H9 (cell line): ENCODE data around the gene SULT1E1. TPM values are rescaled to one million over a fixed set of nuclear protein-coding genes. Genes with fewer than 3 reads are reported as not detected.

ENCODE experiments used
- DNase-seq: peaks from one replicate; pipeline ENCODE4 v3.0.0-alpha.2; 2017
- H2AFZ ChIP-seq: one replicate; pipeline ENCODE4 v1.6.1; 2013; ENCODE audit warnings: mild to moderate bottlenecking, low read length, control low read depth, moderate library complexity
- H2AK5ac ChIP-seq: 2 replicates; pipeline ENCODE4 v1.6.1; 2013; ENCODE audit warnings: low read length, control low read depth, mixed read lengths; ENCODE audit not compliant: insufficient read length
- H2BK120ac ChIP-seq: one replicate; pipeline ENCODE4 v1.6.1; 2013; ENCODE audit warnings: low read depth, mild to moderate bottlenecking, low read length, control low read depth, inconsistent platforms; ENCODE audit not compliant: poor library complexity, severe bottlenecking
- H2BK12ac ChIP-seq: 2 replicates; pipeline ENCODE4 v1.6.1; 2013; ENCODE audit warnings: low read length, control low read depth, mixed read lengths, low read depth; ENCODE audit not compliant: insufficient read length
- H2BK15ac ChIP-seq: 2 replicates; pipeline ENCODE4 v1.6.1; 2013; ENCODE audit warnings: low read depth, low read length, control low read depth
- H2BK20ac ChIP-seq: one replicate; pipeline ENCODE4 v1.6.1; 2013; ENCODE audit warnings: low read depth, mild to moderate bottlenecking, low read length, control low read depth, inconsistent platforms; ENCODE audit not compliant: poor library complexity, severe bottlenecking
- H2BK5ac ChIP-seq: 2 replicates; pipeline ENCODE4 v1.6.1; 2013; ENCODE audit warnings: low read length, control low read depth, mixed read lengths; ENCODE audit not compliant: insufficient read length
- H3K14ac ChIP-seq: 2 replicates; pipeline ENCODE4 v1.6.1; 2013; ENCODE audit warnings: low read length, control low read depth; ENCODE audit not compliant: insufficient read depth
- H3K18ac ChIP-seq: 2 replicates; pipeline ENCODE4 v1.6.1; 2013; ENCODE audit warnings: low read depth, mild to moderate bottlenecking, mixed read lengths, low read length, control low read depth; ENCODE audit not compliant: insufficient read length
- H3K23ac ChIP-seq: 2 replicates; pipeline ENCODE4 v1.6.1; 2013; ENCODE audit warnings: low read length, control low read depth, mixed read lengths, low read depth; ENCODE audit not compliant: insufficient read length
- H3K23me2 ChIP-seq: 2 replicates; pipeline ENCODE4 v1.6.1; 2013; ENCODE audit warnings: low read depth, mild to moderate bottlenecking, mixed read lengths, low read length, control low read depth; ENCODE audit not compliant: insufficient read length, poor library complexity, severe bottlenecking
- H3K27ac ChIP-seq: 2 replicates; pipeline ENCODE4 v1.5.1; 2013; ENCODE audit warnings: low read length, control low read depth, mixed read lengths, low read depth; ENCODE audit not compliant: insufficient read length
- H3K27me3 ChIP-seq: 2 replicates; pipeline ENCODE4 v1.6.1; 2013; ENCODE audit warnings: low read length, control low read depth, inconsistent platforms; ENCODE audit not compliant: insufficient read depth
- H3K4ac ChIP-seq: 2 replicates; pipeline ENCODE4 v1.6.1; 2013; ENCODE audit warnings: low read depth, mild to moderate bottlenecking, control low read depth, inconsistent platforms, low read length, moderate library complexity
- H3K4me1 ChIP-seq: 2 replicates; pipeline ENCODE4 v1.6.1; 2013; ENCODE audit warnings: low read length, control low read depth, inconsistent platforms; ENCODE audit not compliant: insufficient read depth
- H3K4me2 ChIP-seq: 2 replicates; pipeline ENCODE4 v1.6.1; 2013; ENCODE audit warnings: low read length, control low read depth, mixed read lengths; ENCODE audit not compliant: insufficient read length, insufficient read depth
- H3K56ac ChIP-seq: 2 replicates; pipeline ENCODE4 v1.6.1; 2013; ENCODE audit warnings: low read depth, mild to moderate bottlenecking, mixed read lengths, low read length, control low read depth; ENCODE audit not compliant: insufficient read length
- H3K79me1 ChIP-seq: 2 replicates; pipeline ENCODE4 v1.6.1; 2013; ENCODE audit warnings: low read depth, mild to moderate bottlenecking, moderate library complexity, low read length, control low read depth, inconsistent platforms; ENCODE audit not compliant: insufficient read depth, poor library complexity, severe bottlenecking
- H3K79me2 ChIP-seq: 2 replicates; pipeline ENCODE4 v1.6.1; 2013; ENCODE audit warnings: low read length, control low read depth, inconsistent platforms; ENCODE audit not compliant: insufficient read depth
- H3K9ac ChIP-seq: 2 replicates; pipeline ENCODE4 v1.6.1; 2013; ENCODE audit warnings: low read length, control low read depth, mixed read lengths; ENCODE audit not compliant: insufficient read length; ENCODE audit errors: extremely low read depth
- H3K9me3 ChIP-seq: one replicate; pipeline ENCODE4 v1.6.1; 2013; ENCODE audit warnings: low read depth, low read length, inconsistent platforms; ENCODE audit not compliant: control insufficient read depth
- H3T11ph ChIP-seq: one replicate; pipeline ENCODE4 v1.6.1; 2013; ENCODE audit warnings: mild to moderate bottlenecking, low read length, control low read depth, inconsistent platforms
- H4K20me1 ChIP-seq: one replicate; pipeline ENCODE4 v1.6.1; 2013; ENCODE audit not compliant: control insufficient read depth, insufficient read length, insufficient read depth
- H4K5ac ChIP-seq: 2 replicates; pipeline ENCODE4 v1.6.1; 2013; ENCODE audit warnings: low read depth, mild to moderate bottlenecking, mixed read lengths, low read length, control low read depth; ENCODE audit not compliant: insufficient read length
- H4K8ac ChIP-seq: replicated peaks from 2 replicates; pipeline ENCODE4 v1.6.1; 2013; ENCODE audit warnings: low read length, control low read depth, mixed read lengths, low read depth; ENCODE audit not compliant: insufficient read length
- H4K91ac ChIP-seq: 2 replicates; pipeline ENCODE4 v1.6.1; 2013; ENCODE audit warnings: low read depth, mild to moderate bottlenecking, moderate library complexity, mixed read lengths, low read length, control low read depth; ENCODE audit not compliant: insufficient read length
- H3K27ac Mint-ChIP-seq, 3 experiments: 2 replicates in 2 of 3; 3 replicates in 1 of 3; pipeline ENCODE4 v1.8.0; 2020 to 2021; ENCODE audit warnings: mixed read lengths in 3 of 3, mild to moderate bottlenecking in 1 of 3, moderate library complexity in 1 of 3
- H3K27me3 Mint-ChIP-seq: 2 replicates; pipeline ENCODE4 v1.8.0; 2021; ENCODE audit warnings: low read depth, mild to moderate bottlenecking, moderate library complexity, mixed read lengths
- H3K36me3 Mint-ChIP-seq, 3 experiments: 2 replicates in 2 of 3; 3 replicates in 1 of 3; pipeline ENCODE4 v1.8.0; 2020 to 2021; ENCODE audit warnings: low read depth in 3 of 3, mixed read lengths in 3 of 3; ENCODE audit not compliant: insufficient read depth in 1 of 3
- H3K4me1 Mint-ChIP-seq, 2 experiments: 2 replicates each; pipeline ENCODE4 v1.8.0; 2020; ENCODE audit warnings: mixed read lengths in 2 of 2
- H3K4me3 Mint-ChIP-seq, 2 experiments: 2 replicates in 1 of 2; 3 replicates in 1 of 2; pipeline ENCODE4 v1.8.0; 2020 to 2021; ENCODE audit warnings: mild to moderate bottlenecking in 2 of 2, mixed read lengths in 2 of 2, moderate library complexity in 1 of 2
- H3K9me3 Mint-ChIP-seq, 2 experiments: 2 replicates in 1 of 2; 3 replicates in 1 of 2; pipeline ENCODE4 v1.8.0; 2020; ENCODE audit warnings: mild to moderate bottlenecking in 2 of 2, mixed read lengths in 2 of 2, moderate library complexity in 1 of 2
- WGBS: extraction: QIAGEN DNeasy Blood & Tissue Kit; methylation state at CpG from one replicate; pipeline ENCODE4 v1.1.7; 2013; ENCODE audit warnings: missing lambda C conversion rate, low lambda C conversion rate, mixed read lengths; ENCODE audit not compliant: insufficient read length; ENCODE audit errors: extremely low coverage; 5-methylcytosine and 5-hydroxymethylcytosine counted together
- total RNA-seq: library from RNA; stranded (reverse); gene quantifications from 2 replicates; pipeline ENCODE4 v1.2.1, GENCODE V29; 2021
- TF ChIP-seq, protein P1 (sequence below): fragments of 200-600 bp; sonication (generic); conservative IDR thresholded peaks from 3 replicates; pipeline ENCODE4 v1.8.0; 2021; ENCODE audit warnings: antibody characterized with exemption, mild to moderate bottlenecking

SULT1E1 gene
- total RNA-seq, 1 experiment from 2014 or later: not detected

DNA sequence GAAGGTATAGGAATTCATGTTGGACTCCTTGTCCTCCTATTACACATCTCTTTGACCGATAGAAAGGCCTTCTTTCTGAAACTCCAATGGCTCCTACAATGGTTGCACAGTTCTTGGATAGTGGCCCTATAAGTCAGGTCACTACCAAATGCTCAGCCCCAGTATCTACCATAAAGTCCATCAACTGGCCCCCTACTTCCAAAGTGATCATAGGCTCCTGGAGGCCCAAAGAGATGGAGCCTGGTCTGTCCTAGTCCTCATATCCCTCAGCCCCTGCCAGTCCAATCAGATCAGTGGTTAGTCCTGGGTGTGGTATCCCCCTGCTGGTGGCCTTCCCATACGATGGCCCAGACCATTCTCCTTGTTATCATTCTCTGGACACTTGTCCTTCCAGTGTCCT lies 30.3 kb downstream of the SULT1E1 start:
- Mint-ChIP-seq H3K27me3 (no peaks in the 10 kb centered on the region), H3K36me3 (peaks cover 0 to 3% (median 0%) of the 10 kb centered on the region in 3 experiments; a peak in 1 of 7 replicates), H3K27ac (peak overlapping the region in 1 of 3 experiments; percentile 21; a peak in 1 of 7 replicates), H3K9me3 (peaks cover 0 to 3% of the 10 kb centered on the region in 2 experiments; a peak in 3 of 5 replicates), H3K4me3 (no peak overlapping the region), H3K4me1 (peaks cover 25 to 28% of the 10 kb centered on the region in 2 experiments)
- Histone ChIP-seq H2AFZ (no peak overlapping the region), H3K9me3 (no peaks in the 10 kb centered on the region), H3K23ac (no peak overlapping the region), H3K9ac (no peak overlapping the region), H3K4me2 (no peak overlapping the region), H4K8ac (no peak overlapping the region), H2BK15ac (no peak overlapping the region), H3K14ac (no peak overlapping the region), H3K18ac (no peak overlapping the region), H4K5ac (no peak overlapping the region), H3K27ac (no peak overlapping the region), H3K23me2 (no peaks in the 10 kb centered on the region), H3K56ac (no peak overlapping the region), H2BK12ac (no peak overlapping the region), H3K4me1 (peaks cover 4% of the 10 kb centered on the region; the same call in 1 of the 2 replicates), H2BK20ac (no peak overlapping the region), H2AK5ac (no peak overlapping the region), H3K79me2 (no peaks in the 10 kb centered on the region), H4K91ac (no peak overlapping the region), H3T11ph (no peak overlapping the region), H4K20me1 (no peaks in the 10 kb centered on the region), H3K4ac (no peak overlapping the region), H3K27me3 (no peaks in the 10 kb centered on the region), H2BK5ac (no peak overlapping the region), H3K79me1 (no peaks in the 10 kb centered on the region), H2BK120ac (no peak overlapping the region)
- DNase-seq: no peak
- TF ChIP-seq, protein P1, sequence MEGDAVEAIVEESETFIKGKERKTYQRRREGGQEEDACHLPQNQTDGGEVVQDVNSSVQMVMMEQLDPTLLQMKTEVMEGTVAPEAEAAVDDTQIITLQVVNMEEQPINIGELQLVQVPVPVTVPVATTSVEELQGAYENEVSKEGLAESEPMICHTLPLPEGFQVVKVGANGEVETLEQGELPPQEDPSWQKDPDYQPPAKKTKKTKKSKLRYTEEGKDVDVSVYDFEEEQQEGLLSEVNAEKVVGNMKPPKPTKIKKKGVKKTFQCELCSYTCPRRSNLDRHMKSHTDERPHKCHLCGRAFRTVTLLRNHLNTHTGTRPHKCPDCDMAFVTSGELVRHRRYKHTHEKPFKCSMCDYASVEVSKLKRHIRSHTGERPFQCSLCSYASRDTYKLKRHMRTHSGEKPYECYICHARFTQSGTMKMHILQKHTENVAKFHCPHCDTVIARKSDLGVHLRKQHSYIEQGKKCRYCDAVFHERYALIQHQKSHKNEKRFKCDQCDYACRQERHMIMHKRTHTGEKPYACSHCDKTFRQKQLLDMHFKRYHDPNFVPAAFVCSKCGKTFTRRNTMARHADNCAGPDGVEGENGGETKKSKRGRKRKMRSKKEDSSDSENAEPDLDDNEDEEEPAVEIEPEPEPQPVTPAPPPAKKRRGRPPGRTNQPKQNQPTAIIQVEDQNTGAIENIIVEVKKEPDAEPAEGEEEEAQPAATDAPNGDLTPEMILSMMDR: no peak
- WGBS: no CpG with 5 or more reads among the region's 2 CpGs
